ENCODE measurements around the gene SGK2.
"Not testable (repeated sequence)": the region's sequence is repeated elsewhere in the genome, so short reads cannot be mapped to it uniquely, and the experiment has no call there.

The SGK2 gene

GRCh38 chr20:43603124-43603523, 44.3 kb downstream of the SGK2 start:
- no peak for DNase-seq (ENCODE audit: low spot score)

- no peak for DNase-seq (ENCODE audit: low spot score)
These were observed 46.9 kb downstream of the SGK2 start for GRCh38 chr20:43605715-43606114.

GRCh38 chr20:43607278-43607677, 48.5 kb downstream of the SGK2 start:
- not testable (repeated sequence) for DNase-seq (ENCODE audit: low spot score)

- DNase-seq (ENCODE audit: low spot score), result no peak
These were observed 72.8 kb downstream of the SGK2 start for GRCh38 chr20:43631598-43631997.

Data from AG08396 (cell line).